IPS-18c (cell line): Measurements from ENCODE around the gene PRR11.
A peak's percentile ranks its signal among the peaks of the same experiment; 100 is the strongest.

Source experiments
- H3K4me3 ChIP-seq: 2 replicates; pipeline ENCODE4 v1.7.0; 2013; ENCODE audit warnings: low read depth, mild to moderate bottlenecking, low read length, moderate library complexity; ENCODE audit not compliant: insufficient read depth
- H3K9me3 ChIP-seq: one replicate; pipeline ENCODE4 v1.6.1; 2013; ENCODE audit warnings: mild to moderate bottlenecking, low read length, moderate library complexity; ENCODE audit not compliant: control insufficient read depth, insufficient read depth

Gene PRR11

GRCh38 chr17:59145571-59146096, 9.9 kb upstream of the PRR11 start:
- Histone ChIP-seq H3K4me3 (no peak overlapping the region), H3K9me3 (peaks cover 2% of the 10 kb centered on the region)

- H3K4me3 ChIP-seq, result no peak overlapping the region
- H3K9me3 ChIP-seq, result peaks cover under 1% of the 10 kb centered on the region
Measured at GRCh38 chr17:59149051-59149450, 6.5 kb upstream of the PRR11 start.

- Histone ChIP-seq H3K9me3 (no peaks in the 10 kb centered on the region), H3K4me3 (no peak overlapping the region)
Measured at GRCh38 chr17:59149841-59150511, 5.6 kb upstream of the PRR11 start.

GRCh38 chr17:59151006-59151405, 4.5 kb upstream of the PRR11 start:
- no peaks in the 10 kb centered on the region for H3K9me3 ChIP-seq
- no peak overlapping the region for H3K4me3 ChIP-seq

- H3K4me3 ChIP-seq, result no peak overlapping the region
Measured at GRCh38 chr17:59151591-59151990, 4.0 kb upstream of the PRR11 start.

GRCh38 chr17:59152925-59153324, 2.6 kb upstream of the PRR11 start:
- H3K9me3 ChIP-seq, result no peaks in the 10 kb centered on the region
- no peak overlapping the region for H3K4me3 ChIP-seq

More at GRCh38 chr17:59151591-59151990, 4.0 kb upstream of the PRR11 start:
- H3K9me3 ChIP-seq, result no peaks in the 10 kb centered on the region

- Histone ChIP-seq H3K4me3 (peak overlapping the region; percentile 87), H3K9me3 (no peaks in the 10 kb centered on the region)
Measured at GRCh38 chr17:59154292-59154720, 1.2 kb upstream of the PRR11 start.

GRCh38 chr17:59154721-59155438, 666 bp upstream of the PRR11 start, which contains the start of gene SKA2:
TSS of gene SKA2 (minus strand) at chr17:59155186. CDS start at chr17:59155163, 23 bp downstream.
- Histone ChIP-seq H3K9me3 (no peaks in the 10 kb centered on the region), H3K4me3 (peak within 1 kb of the TSS; percentile 87)

GRCh38 chr17:59160157-59161025, 4.8 kb downstream of the PRR11 start:
- no peak overlapping the region for H3K4me3 ChIP-seq

GRCh38 chr17:59161477-59161876, 5.9 kb downstream of the PRR11 start:
- Histone ChIP-seq H3K9me3 (no peaks in the 10 kb centered on the region), H3K4me3 (no peak overlapping the region)

More at GRCh38 chr17:59160157-59161025, 4.8 kb downstream of the PRR11 start:
- no peaks in the 10 kb centered on the region for H3K9me3 ChIP-seq

GRCh38 chr17:59165933-59166342, 10.4 kb downstream of the PRR11 start:
- Histone ChIP-seq H3K9me3 (no peaks in the 10 kb centered on the region), H3K4me3 (no peak overlapping the region)

- H3K9me3 ChIP-seq, result no peaks in the 10 kb centered on the region
- no peak overlapping the region for H3K4me3 ChIP-seq
Measured at GRCh38 chr17:59167571-59168001, 12.0 kb downstream of the PRR11 start.

GRCh38 chr17:59172436-59173004, 17.0 kb downstream of the PRR11 start:
- H3K9me3 ChIP-seq, result no peaks in the 10 kb centered on the region
- no peak overlapping the region for H3K4me3 ChIP-seq

- H3K9me3 ChIP-seq, result no peaks in the 10 kb centered on the region
Measured at GRCh38 chr17:59174671-59175070, 19.1 kb downstream of the PRR11 start.

GRCh38 chr17:59175076-59175475, 19.5 kb downstream of the PRR11 start:
- no peak overlapping the region for H3K4me3 ChIP-seq

More at GRCh38 chr17:59174671-59175070, 19.1 kb downstream of the PRR11 start:
- no peak overlapping the region for H3K4me3 ChIP-seq

GRCh38 chr17:59178266-59178985, 22.9 kb downstream of the PRR11 start:
- no peak overlapping the region for H3K4me3 ChIP-seq
- H3K9me3 ChIP-seq, result no peaks in the 10 kb centered on the region

More at GRCh38 chr17:59175076-59175475, 19.5 kb downstream of the PRR11 start:
- no peaks in the 10 kb centered on the region for H3K9me3 ChIP-seq
